GM12864 (cell line): ENCODE results near the gene GSTM3.
"Not testable (repeated sequence)": the region's sequence is repeated elsewhere in the genome, so short reads cannot be mapped to it uniquely, and the experiment has no call there.

Source experiments
- DNase-seq: peaks from one replicate; pipeline ENCODE4 v3.0.0-alpha.2; 2011; ENCODE audit warnings: low read depth
- H3K4me3 ChIP-seq: 2 replicates; pipeline ENCODE4 v1.5.1; 2011; ENCODE audit warnings: mild to moderate bottlenecking, low read depth, low read length, control low read depth
- CTCF ChIP-seq: IDR thresholded peaks from 2 replicates; pipeline ENCODE4 v1.5.1; 2011; ENCODE audit warnings: low read depth, mild to moderate bottlenecking, moderate library complexity, low read length, control low read depth, inconsistent platforms; ENCODE audit errors: missing control alignments

Gene GSTM3

GRCh38 chr1:109770331-109771095 lies 29.7 kb upstream of the GSTM3 start:
- DNase-seq, result no peak
- H3K4me3 ChIP-seq, result no peak overlapping the region
- TF ChIP-seq CTCF, result no peak

- no peak overlapping the region for H3K4me3 ChIP-seq
- TF ChIP-seq CTCF, result no peak
- DNase-seq, result no peak
These were observed 28.7 kb upstream of the GSTM3 start for GRCh38 chr1:109769330-109770078.

- TF ChIP-seq CTCF, result no peak
These were observed 28.0 kb upstream of the GSTM3 start for GRCh38 chr1:109768820-109769219.

GRCh38 chr1:109768335-109768650 lies 27.5 kb upstream of the GSTM3 start:
- DNase-seq, result no peak
- no peak for TF ChIP-seq CTCF
- H3K4me3 ChIP-seq, result no peak overlapping the region

More at GRCh38 chr1:109768820-109769219, 28.0 kb upstream of the GSTM3 start:
- H3K4me3 ChIP-seq, result no peak overlapping the region
- no peak for DNase-seq

- H3K4me3 ChIP-seq, result no peak overlapping the region
- no peak for DNase-seq
- no peak for TF ChIP-seq CTCF
These were observed 26.9 kb upstream of the GSTM3 start for GRCh38 chr1:109767637-109768334.

GRCh38 chr1:109766991-109767636 lies 26.3 kb upstream of the GSTM3 start:
- DNase-seq, H3K4me3 ChIP-seq: not testable (repeated sequence)
